Endothelial cell of umbilical vein (primary cell): ENCODE results near the gene PLXNB3. TPM values are rescaled to one million over a fixed set of nuclear protein-coding genes. Genes with fewer than 3 reads are reported as not detected.

ENCODE experiments used
- BruUV-seq: library from RNA; stranded (reverse); fragments of 400-500 nt; replicated peaks from 2 replicates; lab custom pipeline; 2021; lab: Mats Ljungman, UMichigan
- CTCF ChIA-PET: fragments of 300-600, 350-600 bp; sonication (Branson Sonifier 250); formaldehyde crosslinking; loops from one replicate; lab custom pipeline; 2021; ENCODE audit warnings: antibody characterized with exemption, inconsistent platforms; lab: Charles Lee
- POLR2A ChIA-PET: fragments of 300-600, 350-600 bp; sonication (Branson Sonifier 250); formaldehyde crosslinking; loops from one replicate; lab custom pipeline; 2021; ENCODE audit warnings: antibody characterized with exemption, inconsistent platforms; lab: Charles Lee
- DNase-seq: peaks from one replicate; pipeline ENCODE4 v3.0.0-alpha.2; 2011; ENCODE audit warnings: low read depth, low spot score
- FAIRE-seq: peaks from 2 replicates; lab custom pipeline; 2011; peaks lifted over from hg19 to GRCh38; lab: Jason Lieb, UNC
- H2AFZ ChIP-seq: 2 replicates; pipeline ENCODE4 v1.6.0; 2012; ENCODE audit warnings: low read depth, low read length, control low read depth, inconsistent platforms
- H3K27ac ChIP-seq: 2 replicates; pipeline ENCODE4 v1.5.1; 2011; ENCODE audit warnings: low read depth, mild to moderate bottlenecking, control low read depth, low read length, moderate library complexity; ENCODE audit not compliant: insufficient read depth
- H3K27me3 ChIP-seq, 2 experiments: 2 replicates each; pipeline versions ENCODE4 v1.6.0 to v1.6.1; 2011; ENCODE audit warnings: low read length in 2 of 2, mixed read lengths in 1 of 2; ENCODE audit not compliant: control insufficient read depth in 2 of 2, insufficient read depth in 2 of 2
- H3K36me3 ChIP-seq, 2 experiments: 2 replicates in 1 of 2; 3 replicates in 1 of 2; pipeline ENCODE4 v1.5.1; 2011; ENCODE audit warnings: low read length in 2 of 2, mild to moderate bottlenecking in 1 of 2, moderate library complexity in 1 of 2; ENCODE audit not compliant: control insufficient read depth in 2 of 2, insufficient read depth in 2 of 2; ENCODE audit errors: extremely low read depth in 1 of 2
- H3K4me1 ChIP-seq: 3 replicates; pipeline ENCODE4 v1.5.1; 2011; ENCODE audit warnings: mild to moderate bottlenecking, low read length; ENCODE audit not compliant: control insufficient read depth, insufficient read depth; ENCODE audit errors: extremely low read depth
- H3K4me2 ChIP-seq: 2 replicates; pipeline ENCODE4 v1.6.1; 2011; ENCODE audit warnings: low read length, control low read depth, mixed read lengths; ENCODE audit not compliant: insufficient read depth
- H3K4me3 ChIP-seq, 3 experiments: fragments of 200-600 bp in 1 of 3; sonication (generic), shearing (Covaris generic) in 1 of 3; replicated peaks in 1 of 3; 2 replicates each; pipeline ENCODE4 v1.5.1; 2011 to 2016; ENCODE audit warnings: control low read depth in 3 of 3, low read length in 3 of 3, mild to moderate bottlenecking in 2 of 3, inconsistent platforms in 1 of 3, low read depth in 1 of 3, moderate library complexity in 1 of 3; ENCODE audit not compliant: insufficient read depth in 1 of 3
- H3K79me2 ChIP-seq: 2 replicates; pipeline ENCODE4 v1.6.0; 2012; ENCODE audit warnings: low read length, inconsistent platforms; ENCODE audit not compliant: control insufficient read depth, insufficient read depth
- H3K9ac ChIP-seq: replicated peaks from 2 replicates; pipeline ENCODE3; 2011; ENCODE audit warnings: low read length, control low read depth; ENCODE audit not compliant: insufficient read depth; ENCODE audit errors: extremely low read depth
- H3K9me1 ChIP-seq: replicated peaks from 3 replicates; pipeline ENCODE4 v1.6.0; 2011; ENCODE audit warnings: mild to moderate bottlenecking, low read length; ENCODE audit not compliant: control insufficient read depth, insufficient read depth; ENCODE audit errors: extremely low read depth
- H3K9me3 ChIP-seq: replicated peaks from 2 replicates; pipeline ENCODE4 v1.5.1; 2012; ENCODE audit warnings: low read length, inconsistent platforms; ENCODE audit not compliant: control insufficient read depth, insufficient read depth
- H4K20me1 ChIP-seq: replicated peaks from 2 replicates; pipeline ENCODE3; 2011; ENCODE audit warnings: mild to moderate bottlenecking, low read length; ENCODE audit not compliant: control insufficient read depth, insufficient read depth; ENCODE audit errors: extremely low read depth
- CTCF ChIP-seq, 2 donors: IDR thresholded peaks; 1 replicate in 1 of 2; 2 replicates in 1 of 2; pipeline ENCODE4 v1.5.1; 2011; ENCODE audit warnings: low read length in 2 of 2, mild to moderate bottlenecking in 2 of 2, moderate library complexity in 2 of 2, control low read depth in 1 of 2, inconsistent platforms in 1 of 2, low read depth in 1 of 2; ENCODE audit not compliant: insufficient read depth in 1 of 2; ENCODE audit errors: extremely low read depth in 1 of 2
- FOS ChIP-seq: IDR thresholded peaks from 2 replicates; pipeline ENCODE4 v1.6.1; 2011; ENCODE audit warnings: mild to moderate bottlenecking, low read length, moderate library complexity, borderline replicate concordance; ENCODE audit not compliant: insufficient read depth
- MYC ChIP-seq: IDR thresholded peaks from one replicate; pipeline ENCODE4 v1.6.1; 2011; ENCODE audit warnings: mild to moderate bottlenecking, low read depth, low read length
- POLR2A ChIP-seq: IDR thresholded peaks from 2 replicates; pipeline ENCODE4 v1.6.1; 2012; ENCODE audit warnings: low read depth, mild to moderate bottlenecking, control low read depth, low read length
- dilution Hi-C: fragments of 300-500 bp; cut with MboI; formaldehyde crosslinking; loops from one replicate; pipeline ENCODE4 v1.15.0; 2019; ENCODE audit warnings: low sequenced_read_pairs; ENCODE audit not compliant: extremely low pct_ligation_motif_present
- intact Hi-C: fragments of 100-400 bp; cut with micrococcal nuclease; formaldehyde crosslinking; loops from one replicate; pipeline ENCODE4 v1.10.0; 2022
- polyA plus RNA-seq, 4 experiments: library from polyadenylated mRNA; depleted of rRNA in 3 of 4; stranded (reverse) in 3 of 4; unstranded in 1 of 4; fragments of >200 nt; gene quantifications; 2 replicates each; pipeline versions ENCODE4 v1.2.1 to v1.2.3, GENCODE V29; 2011 to 2012; ENCODE audit warnings: missing spikeins in 1 of 4
- total RNA-seq: library from RNA; stranded (reverse); gene quantifications from 2 replicates; pipeline ENCODE4 v1.2.3, GENCODE V29; 2021

Gene PLXNB3
- total and polyA plus RNA-seq, 2 donors (not counting 3 experiments of a cell fraction or from before 2014, with no cell fraction given): 19.0 to 31.4 TPM

DNA sequence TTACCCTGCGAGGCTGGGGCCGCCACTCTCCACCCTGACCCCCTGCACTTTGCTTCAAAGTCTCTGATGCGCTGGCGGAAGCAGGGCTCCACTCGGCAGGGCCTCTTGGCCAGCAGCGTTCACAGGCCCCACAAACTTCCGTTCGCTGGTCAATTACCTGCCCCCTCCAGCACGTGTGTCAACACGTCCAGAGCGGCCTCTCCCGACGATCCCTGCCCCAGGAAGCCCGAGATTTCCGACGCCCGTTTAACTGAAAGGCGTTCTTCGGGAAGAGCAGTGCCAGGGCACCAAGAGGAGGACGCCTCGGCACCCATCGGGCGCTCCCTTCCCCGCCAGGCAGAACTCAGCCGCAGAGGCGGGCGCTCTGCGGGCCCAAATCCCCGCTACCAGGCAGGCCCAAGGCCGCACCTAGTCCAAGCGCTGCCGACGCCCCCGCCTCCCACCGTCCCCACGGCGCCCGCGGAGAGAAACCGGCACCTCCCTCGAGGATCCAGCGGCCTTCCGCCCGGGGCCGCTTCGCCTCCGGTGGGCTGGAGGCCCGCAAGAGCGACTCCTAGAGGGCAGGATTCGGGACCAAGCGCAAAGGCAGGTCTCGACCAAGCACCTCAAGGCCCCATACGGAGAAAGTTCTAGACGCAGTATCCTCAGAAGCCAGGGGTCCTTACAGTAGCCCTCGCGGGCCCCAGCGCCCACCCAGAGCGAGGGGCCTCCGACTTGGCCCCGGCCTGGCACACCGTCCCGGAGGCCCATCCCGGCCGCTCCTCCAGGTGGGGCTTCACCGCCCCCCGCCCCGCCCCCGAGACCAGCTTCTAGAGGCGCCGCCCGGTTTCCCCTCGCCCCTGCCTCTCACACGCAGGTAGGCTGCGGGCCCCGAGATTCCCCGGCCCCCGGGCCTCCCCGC lies 40.4 kb upstream of the PLXNB3 start:
- peaks cover 4 to 13% of the 10 kb centered on the region in 2 experiments for H3K36me3 ChIP-seq
- ChIA-PET POLR2A (no interaction called here), CTCF (interaction anchor here (3.0 kb wide), 1 partner anchor 15 kb away, joined by 10 read pairs; no protein-coding TSS in a partner anchor)
- no peak for FAIRE-seq
- H2AFZ ChIP-seq: no peak overlapping the region
- peak overlapping the region; percentile 45 for H3K4me2 ChIP-seq
- peak overlapping the region; percentile 42 for H3K27ac ChIP-seq
- H3K9me1 ChIP-seq: no peaks in the 10 kb centered on the region
- intact Hi-C loops: no loop called here
- no peaks in the 10 kb centered on the region for H3K9me3 ChIP-seq
- peaks cover 28% of the 10 kb centered on the region for H3K4me1 ChIP-seq
- TSS peak; percentile 44 for BruUV-seq
- peak; percentile 51 for DNase-seq
- H3K79me2 ChIP-seq: peaks cover 36% of the 10 kb centered on the region
- dilution Hi-C loops: no loop called here
- H3K4me3 ChIP-seq: peak overlapping the region; percentile 41 to 73 (median 54)
- H3K27me3 ChIP-seq: no peaks in the 10 kb centered on the region
- H3K9ac ChIP-seq: peak overlapping the region; percentile 69
- no peaks in the 10 kb centered on the region for H4K20me1 ChIP-seq
- peak; percentile 19 for TF ChIP-seq MYC
- TF ChIP-seq FOS: no peak
- no peak for TF ChIP-seq POLR2A
- peak; percentile 10 to 48 for TF ChIP-seq CTCF (IDR thresholded peaks at IDR 0.05; ENCODE audit: extremely low read depth in 1 of 2, insufficient read depth in 1 of 2, low read depth in 1 of 2, low read length in 2 of 2)
